RPMI8226 (cell line): ENCODE measurements around the gene UTS2R.
"Not testable (repeated sequence)": the region's sequence is repeated elsewhere in the genome, so short reads cannot be mapped to it uniquely, and the experiment has no call there.

Source experiments
- DNase-seq: peaks from one replicate; pipeline ENCODE4 v3.0.0-alpha.2; 2015

Gene UTS2R

DNA sequence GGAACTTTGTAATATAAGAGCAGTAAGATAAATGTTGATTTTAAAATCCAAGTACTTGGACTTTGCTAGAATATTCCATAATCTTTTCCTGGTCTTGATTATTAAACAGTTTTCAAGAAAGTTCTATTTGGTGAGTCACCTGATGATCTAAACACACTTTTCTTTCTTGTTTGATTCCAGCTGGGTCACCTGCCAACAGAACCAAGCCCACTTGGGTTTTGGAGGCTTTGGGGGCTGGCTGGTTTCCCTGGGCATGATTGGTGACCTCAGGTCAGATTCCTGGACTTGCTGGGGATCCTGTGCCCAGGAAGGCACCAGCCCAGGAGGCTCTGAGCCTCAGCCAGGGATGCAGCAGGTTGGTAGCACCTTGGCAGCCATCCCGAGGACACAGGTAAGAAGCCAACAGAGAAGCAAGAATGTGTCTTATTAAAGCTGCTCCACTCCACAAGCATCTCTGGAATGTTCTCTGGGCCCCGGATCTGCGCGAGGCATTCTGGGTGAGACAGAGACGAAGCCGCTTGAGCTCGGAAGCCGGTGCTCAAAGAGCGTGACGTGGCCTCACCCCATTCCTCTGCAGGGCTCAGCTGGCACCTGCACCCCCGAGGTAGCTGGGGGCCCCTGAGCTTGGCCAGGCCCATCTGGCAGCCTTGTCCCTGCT lies 15.7 kb upstream of the UTS2R start:
- no peak for DNase-seq

- peak; percentile 95 for DNase-seq
Observed at GRCh38 chr17:82356845-82357355, 14.7 kb upstream of the UTS2R start.

- DNase-seq, result peak; percentile 83
Observed at GRCh38 chr17:82357394-82357793, 14.2 kb upstream of the UTS2R start.

DNA sequence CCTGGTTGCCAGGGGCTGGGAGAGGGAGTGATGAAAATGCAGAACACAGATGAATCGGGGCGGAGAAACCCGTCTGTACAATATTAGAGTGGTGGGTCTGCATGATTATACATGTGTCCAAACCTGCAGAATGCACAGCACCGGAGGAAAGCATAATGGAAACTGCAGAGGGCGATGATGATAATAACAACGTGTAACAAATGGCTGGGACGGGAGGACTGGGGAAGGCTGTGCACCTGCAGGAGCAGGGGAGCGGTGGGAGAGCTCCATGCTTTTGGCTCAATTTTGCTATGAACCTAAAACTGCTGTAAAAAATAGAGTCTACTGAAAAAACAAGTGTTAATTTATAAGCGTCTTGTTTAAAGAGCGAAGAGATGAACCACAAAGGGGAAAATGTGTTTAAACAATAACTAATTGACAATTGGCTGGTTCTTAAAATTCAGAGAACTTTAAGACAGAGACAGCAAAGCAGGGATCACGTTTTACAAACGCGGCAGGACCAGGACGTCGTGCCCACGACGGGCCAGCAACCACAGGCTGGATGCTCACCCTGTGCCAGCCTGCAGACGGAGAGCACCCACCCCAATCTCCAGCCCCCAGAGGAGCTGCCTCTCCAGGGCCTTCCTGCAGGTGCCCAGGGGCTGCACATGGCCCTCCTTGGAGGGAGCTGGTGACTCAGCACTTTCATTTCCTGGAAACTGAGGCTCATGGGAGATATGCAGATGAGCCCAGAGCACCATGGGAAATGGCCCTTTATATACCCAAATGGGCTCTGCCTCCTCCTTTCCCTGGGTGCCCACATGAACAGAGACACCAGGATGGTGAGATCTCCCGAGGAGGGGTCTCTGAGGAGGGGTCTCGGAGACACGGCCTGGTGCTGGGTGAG lies 12.9 kb upstream of the UTS2R start, which contains the start of gene TEX19:
TSS of gene TEX19 (plus strand) at position 783 of the 886 bp plus-strand sequence. CDS start 2,904 bp downstream, outside the sequence.
- peak; percentile 58 for DNase-seq

- not testable (repeated sequence) for DNase-seq
Observed at GRCh38 chr17:82359451-82360074, 12.0 kb upstream of the UTS2R start.

- no peak for DNase-seq
Observed at GRCh38 chr17:82361885-82362633, 9.5 kb upstream of the UTS2R start.

DNA sequence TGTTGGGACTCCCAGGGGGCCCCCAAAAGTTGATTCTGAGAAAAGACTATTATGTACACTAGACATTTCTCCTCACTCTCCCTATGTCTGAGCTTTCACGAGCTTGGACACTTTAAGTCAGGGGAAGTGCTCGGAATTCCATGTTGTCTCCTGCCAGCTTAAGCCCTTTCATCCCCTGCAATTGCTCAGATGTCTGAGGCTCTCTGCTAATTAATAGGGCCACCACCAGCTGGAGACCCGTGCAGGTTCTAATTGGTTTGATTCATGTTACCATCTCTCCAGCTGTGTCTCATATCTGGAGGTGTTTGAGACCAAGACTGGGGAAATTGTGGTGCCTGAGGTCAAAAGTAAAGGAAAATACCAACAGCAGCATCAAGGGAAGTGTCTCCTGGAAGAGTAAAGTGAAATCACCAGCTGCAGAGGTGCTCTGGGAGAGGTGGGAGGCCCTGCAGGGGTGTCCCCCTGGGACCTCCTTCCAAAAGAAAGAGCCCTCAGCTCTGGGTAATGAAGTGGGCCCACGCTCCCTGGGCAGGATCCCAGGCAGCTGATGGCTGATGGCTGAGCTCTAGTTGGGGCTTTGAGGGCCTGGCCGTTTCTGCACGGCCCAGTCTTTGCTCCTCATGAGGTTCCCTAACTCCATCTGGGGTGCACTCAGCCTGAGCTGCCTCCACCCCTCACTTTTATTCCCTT lies 5.8 kb upstream of the UTS2R start:
- DNase-seq, result no peak

GRCh38 chr17:82366749-82367148 lies 4.8 kb upstream of the UTS2R start:
- no peak for DNase-seq

DNA sequence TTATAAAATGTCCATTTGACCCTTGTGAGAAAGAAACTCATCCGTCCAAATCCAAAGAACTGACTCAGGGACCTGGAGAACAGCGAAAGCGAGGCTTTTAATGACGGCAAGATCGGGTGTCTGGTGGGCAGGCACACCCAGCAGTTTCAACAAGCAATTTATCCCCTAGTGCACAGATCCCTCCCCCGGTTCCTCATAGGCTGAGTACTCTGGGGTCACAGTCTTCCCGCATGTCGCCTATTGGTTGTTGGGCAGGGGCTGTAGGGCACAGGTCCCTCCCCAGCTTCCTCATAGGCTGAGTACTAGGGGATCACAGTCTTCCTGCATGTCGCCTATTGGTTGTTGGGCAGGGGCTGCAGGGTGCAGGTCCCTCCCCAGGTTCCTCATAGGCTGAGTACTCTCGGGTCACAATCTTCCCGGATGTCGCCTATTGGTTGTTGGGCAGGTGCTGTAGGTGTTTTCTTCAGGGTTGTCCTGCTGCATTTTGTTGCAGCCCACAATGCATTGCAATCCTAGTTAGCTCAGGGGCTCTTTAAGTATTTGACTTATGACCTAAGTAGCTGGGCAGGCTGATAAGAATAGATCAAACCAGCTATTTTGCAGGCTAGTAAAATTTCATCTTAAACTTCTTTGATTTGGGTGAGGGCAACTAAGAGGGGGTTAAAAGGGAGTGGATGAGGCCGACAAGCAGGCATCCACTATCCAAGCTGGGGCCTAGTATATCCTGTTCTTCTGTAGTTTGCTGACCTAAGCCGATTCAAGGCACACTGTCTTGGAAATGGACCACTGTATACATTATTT lies 3.6 kb upstream of the UTS2R start:
- no peak for DNase-seq

- no peak for DNase-seq
Observed at GRCh38 chr17:82369211-82369610, 2.4 kb upstream of the UTS2R start.

DNA sequence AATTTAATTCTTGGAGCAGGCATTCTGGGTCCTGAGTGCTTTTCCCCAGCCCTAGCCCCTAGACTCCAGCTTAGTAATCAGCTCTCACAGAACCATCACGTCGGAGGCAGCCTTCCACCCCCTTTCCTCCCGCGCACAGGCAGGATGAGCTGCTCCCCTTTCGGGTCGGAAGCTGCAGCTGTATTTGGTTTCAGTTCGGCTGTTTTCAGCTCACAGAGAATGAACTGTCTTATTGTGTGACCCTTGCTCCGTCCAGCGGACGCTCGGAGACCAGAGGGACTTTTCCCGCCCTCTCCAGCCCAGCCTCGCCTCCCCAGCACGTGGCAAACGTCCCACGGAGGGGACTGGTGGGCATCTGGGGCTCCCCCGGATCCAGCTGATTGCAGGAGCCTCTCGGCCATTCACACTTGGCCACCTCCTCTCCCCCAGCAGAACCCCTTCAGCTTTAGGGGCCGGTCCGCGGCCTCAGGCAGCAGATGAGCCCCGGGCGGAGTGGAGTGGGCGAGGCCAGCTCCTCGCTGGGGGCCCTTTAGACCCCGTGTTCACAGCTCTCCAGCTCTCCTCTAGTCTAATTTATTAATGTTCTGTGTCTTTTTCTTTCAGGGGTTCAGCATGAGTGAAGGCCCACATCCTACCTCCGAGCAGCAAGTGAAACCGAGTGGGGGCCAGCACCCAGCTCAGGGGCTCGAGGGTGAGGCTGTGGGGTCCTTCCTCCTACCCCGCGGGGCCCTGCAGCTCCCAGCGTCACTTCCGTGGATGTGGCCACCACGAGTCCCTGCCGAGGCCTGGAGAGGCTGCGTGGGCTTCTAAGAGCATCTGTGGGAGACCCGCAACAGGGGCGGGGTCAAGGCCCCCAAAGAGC lies 863 bp upstream of the UTS2R start:
- DNase-seq, result peak; percentile 85

DNA sequence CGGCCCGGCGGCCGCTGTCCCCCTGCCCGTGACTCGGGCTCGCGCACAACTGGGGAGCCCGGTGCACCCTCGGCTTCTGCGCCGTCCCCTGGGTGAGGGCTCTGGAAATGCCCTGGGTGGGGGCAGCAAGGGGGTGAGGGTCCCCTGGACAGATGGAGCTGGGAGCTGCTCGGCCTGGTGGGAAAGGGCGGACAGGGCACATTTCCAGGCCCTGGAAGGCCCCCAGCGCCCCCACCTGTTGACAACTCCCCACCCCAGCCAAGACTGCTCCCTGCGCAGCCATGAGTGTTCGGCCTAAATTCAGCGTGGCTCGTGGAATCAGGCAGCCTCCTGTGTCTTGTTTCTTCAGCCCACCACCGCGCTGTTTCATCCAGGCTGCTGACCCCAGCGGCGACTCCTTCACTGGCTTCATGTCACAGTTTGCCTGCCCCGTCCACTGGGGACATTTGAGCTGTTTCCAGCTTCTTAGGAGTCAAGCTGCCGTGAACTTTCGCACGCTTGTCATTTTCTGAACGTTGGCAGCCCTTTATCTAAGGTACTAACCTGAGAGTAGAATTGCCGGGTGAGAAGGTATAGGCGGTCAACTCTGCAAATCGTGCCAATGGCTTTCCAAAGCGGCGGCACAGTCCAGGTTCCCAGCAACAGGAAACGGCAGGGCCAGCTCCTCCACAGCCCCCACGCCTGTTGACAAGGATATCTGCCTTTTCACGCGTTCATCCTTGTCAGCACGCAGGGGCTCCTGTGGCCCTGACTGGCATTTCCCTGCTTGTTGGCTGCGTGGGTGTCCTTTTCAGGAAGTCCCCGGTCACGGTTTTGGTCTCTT lies 895 bp downstream of the UTS2R start:
- DNase-seq, result no peak

GRCh38 chr17:82373072-82373452 lies 1.5 kb downstream of the UTS2R start:
- not testable (repeated sequence) for DNase-seq

DNA sequence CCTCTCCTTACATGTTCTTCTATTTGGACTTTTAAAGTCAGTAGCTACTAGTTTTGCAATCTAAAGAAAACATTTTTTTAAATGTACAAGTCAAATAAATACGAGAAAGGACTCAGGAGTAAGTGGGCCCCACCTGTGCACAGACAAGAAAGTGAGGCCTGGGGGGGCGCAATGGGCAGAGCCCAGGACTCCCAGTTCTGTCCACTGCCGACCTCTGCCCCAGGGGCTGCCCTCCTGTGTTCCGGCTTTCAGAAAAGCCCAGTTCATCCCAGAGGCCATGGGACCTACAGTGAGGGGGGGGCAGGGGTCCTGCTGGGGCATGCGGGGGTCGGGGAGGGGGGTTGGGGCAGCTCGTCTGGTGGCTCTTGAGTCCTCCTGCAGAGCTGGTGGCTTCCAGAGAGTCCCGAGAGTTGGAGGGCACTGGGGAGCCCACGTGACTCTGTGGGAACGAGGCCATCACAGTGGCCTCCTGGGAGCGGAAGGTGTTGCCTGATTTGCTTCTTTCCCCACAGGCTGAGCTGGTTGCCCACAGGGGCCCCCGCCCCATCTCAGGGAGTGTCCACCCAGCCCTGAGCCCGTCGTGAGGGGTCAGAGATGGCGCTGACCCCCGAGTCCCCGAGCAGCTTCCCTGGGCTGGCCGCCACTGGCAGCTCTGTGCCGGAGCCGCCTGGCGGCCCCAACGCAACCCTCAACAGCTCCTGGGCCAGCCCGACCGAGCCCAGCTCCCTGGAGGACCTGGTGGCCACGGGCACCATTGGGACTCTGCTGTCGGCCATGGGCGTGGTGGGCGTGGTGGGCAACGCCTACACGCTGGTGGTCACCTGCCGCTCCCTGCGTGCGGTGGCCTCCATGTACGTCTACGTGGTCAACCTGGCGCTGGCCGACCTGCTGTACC lies 2.4 kb downstream of the UTS2R start:
- no peak for DNase-seq

DNA sequence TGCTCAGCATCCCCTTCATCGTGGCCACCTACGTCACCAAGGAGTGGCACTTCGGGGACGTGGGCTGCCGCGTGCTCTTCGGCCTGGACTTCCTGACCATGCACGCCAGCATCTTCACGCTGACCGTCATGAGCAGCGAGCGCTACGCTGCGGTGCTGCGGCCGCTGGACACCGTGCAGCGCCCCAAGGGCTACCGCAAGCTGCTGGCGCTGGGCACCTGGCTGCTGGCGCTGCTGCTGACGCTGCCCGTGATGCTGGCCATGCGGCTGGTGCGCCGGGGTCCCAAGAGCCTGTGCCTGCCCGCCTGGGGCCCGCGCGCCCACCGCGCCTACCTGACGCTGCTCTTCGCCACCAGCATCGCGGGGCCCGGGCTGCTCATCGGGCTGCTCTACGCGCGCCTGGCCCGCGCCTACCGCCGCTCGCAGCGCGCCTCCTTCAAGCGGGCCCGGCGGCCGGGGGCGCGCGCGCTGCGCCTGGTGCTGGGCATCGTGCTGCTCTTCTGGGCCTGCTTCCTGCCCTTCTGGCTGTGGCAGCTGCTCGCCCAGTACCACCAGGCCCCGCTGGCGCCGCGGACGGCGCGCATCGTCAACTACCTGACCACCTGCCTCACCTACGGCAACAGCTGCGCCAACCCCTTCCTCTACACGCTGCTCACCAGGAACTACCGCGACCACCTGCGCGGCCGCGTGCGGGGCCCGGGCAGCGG lies 3.2 kb downstream of the UTS2R start:
- no peak for DNase-seq

- no peak for DNase-seq
Observed at GRCh38 chr17:82375359-82376041, 3.9 kb downstream of the UTS2R start.
